CD14-positive monocyte (primary cell): Measurements from ENCODE around the gene DYNC1I1. TPM values are rescaled to one million over a fixed set of nuclear protein-coding genes. Genes with fewer than 3 reads are reported as not detected.
"Not testable (repeated sequence)": the region's sequence is repeated elsewhere in the genome, so short reads cannot be mapped to it uniquely, and the experiment has no call there.

Experiments used
- DNase-seq, 3 donors: peaks; one replicate each; pipeline ENCODE4 v3.0.0-alpha.2; 2011 to 2022
- H2AFZ ChIP-seq: 2 replicates; pipeline ENCODE4 v1.6.0; 2012; ENCODE audit warnings: mild to moderate bottlenecking, low read depth, low read length, inconsistent platforms; ENCODE audit not compliant: insufficient read depth, poor library complexity, severe bottlenecking
- H3K27ac ChIP-seq, 2 donors: 1 replicate in 1 of 2; 2 replicates in 1 of 2; pipeline ENCODE4 v1.5.1; 2012 to 2013; ENCODE audit warnings: low read length in 2 of 2, control low read depth in 1 of 2, inconsistent platforms in 1 of 2, low read depth in 1 of 2, mild to moderate bottlenecking in 1 of 2
- H3K27me3 ChIP-seq, 2 donors: one replicate each; pipeline versions ENCODE4 v1.6.0 to v1.6.1; 2011 to 2013; ENCODE audit warnings: low read length in 2 of 2; ENCODE audit not compliant: control insufficient read depth in 2 of 2, insufficient read depth in 2 of 2
- H3K36me3 ChIP-seq, 2 donors: replicated peaks in 1 of 2; 1 replicate in 1 of 2; 2 replicates in 1 of 2; pipeline versions ENCODE4 v1.5.1 to v1.6.1; 2012 to 2013; ENCODE audit warnings: low read length in 2 of 2, control low read depth in 1 of 2, inconsistent platforms in 1 of 2, mild to moderate bottlenecking in 1 of 2; ENCODE audit not compliant: insufficient read depth in 2 of 2, control insufficient read depth in 1 of 2
- H3K4me1 ChIP-seq, 2 donors: 1 replicate in 1 of 2; 2 replicates in 1 of 2; pipeline versions ENCODE4 v1.5.1 to v1.6.1; 2012 to 2013; ENCODE audit warnings: low read length in 2 of 2, control low read depth in 1 of 2, inconsistent platforms in 1 of 2, mild to moderate bottlenecking in 1 of 2, moderate library complexity in 1 of 2; ENCODE audit not compliant: insufficient read depth in 2 of 2, control insufficient read depth in 1 of 2
- H3K4me2 ChIP-seq: replicated peaks from 2 replicates; pipeline ENCODE3; 2012; ENCODE audit warnings: low read length, moderate library complexity, mild to moderate bottlenecking; ENCODE audit not compliant: poor library complexity, severe bottlenecking; ENCODE audit errors: extremely low read depth
- H3K4me3 ChIP-seq, 3 experiments: fragments of 200-600 bp in 1 of 3; sonication (generic) in 1 of 3; replicated peaks in 1 of 3; 1 replicate in 2 of 3; 2 replicates in 1 of 3; pipeline ENCODE4 v1.5.1; 2011 to 2013; ENCODE audit warnings: low read length in 3 of 3, mild to moderate bottlenecking in 3 of 3, control low read depth in 2 of 3, low read depth in 2 of 3, inconsistent platforms in 1 of 3, moderate library complexity in 1 of 3
- H3K79me2 ChIP-seq: 2 replicates; pipeline ENCODE4 v1.6.0; 2012; ENCODE audit warnings: mild to moderate bottlenecking, control low read depth, inconsistent platforms, low read length, moderate library complexity; ENCODE audit not compliant: insufficient read depth
- H3K9ac ChIP-seq: 2 replicates; pipeline ENCODE4 v1.6.0; 2017; ENCODE audit warnings: low read length, mild to moderate bottlenecking; ENCODE audit not compliant: insufficient read depth, poor library complexity, severe bottlenecking
- H3K9me3 ChIP-seq, 2 donors: replicated peaks in 1 of 2; 1 replicate in 1 of 2; 2 replicates in 1 of 2; pipeline versions ENCODE4 v1.5.1 to v1.6.1; 2012 to 2013; ENCODE audit warnings: low read length in 2 of 2, control low read depth in 1 of 2; ENCODE audit not compliant: control insufficient read depth in 1 of 2, insufficient read depth in 1 of 2
- H4K20me1 ChIP-seq: 2 replicates; pipeline ENCODE4 v1.6.0; 2012; ENCODE audit warnings: mild to moderate bottlenecking, low read length, control low read depth, moderate library complexity; ENCODE audit not compliant: insufficient read depth
- H3K27ac Mint-ChIP-seq, 7 donors: one replicate each; pipeline ENCODE4 v1.8.0; 2020; ENCODE audit warnings: mild to moderate bottlenecking in 7 of 7, mixed read lengths in 7 of 7, moderate library complexity in 6 of 7, inconsistent platforms in 2 of 7
- H3K27me3 Mint-ChIP-seq, 3 donors: one replicate each; pipeline ENCODE4 v1.8.0; 2021 to 2022; ENCODE audit warnings: low read depth in 3 of 3, mild to moderate bottlenecking in 3 of 3, mixed read lengths in 3 of 3, moderate library complexity in 3 of 3, inconsistent platforms in 1 of 3
- H3K36me3 Mint-ChIP-seq, 2 donors: one replicate each; pipeline ENCODE4 v1.8.0; 2020; ENCODE audit warnings: mixed read lengths in 2 of 2, inconsistent platforms in 1 of 2, mild to moderate bottlenecking in 1 of 2
- H3K4me1 Mint-ChIP-seq: one replicate; pipeline ENCODE4 v1.8.0; 2020; ENCODE audit warnings: mild to moderate bottlenecking, mixed read lengths
- H3K4me3 Mint-ChIP-seq, 2 donors: one replicate each; pipeline ENCODE4 v1.8.0; 2020; ENCODE audit warnings: mild to moderate bottlenecking in 2 of 2, mixed read lengths in 2 of 2, moderate library complexity in 1 of 2
- H3K9me3 Mint-ChIP-seq, 7 donors: one replicate each; pipeline ENCODE4 v1.8.0; 2020 to 2022; ENCODE audit warnings: mixed read lengths in 7 of 7, mild to moderate bottlenecking in 6 of 7, moderate library complexity in 6 of 7, inconsistent platforms in 2 of 7
- WGBS: methylation state at CpG from one replicate; pipeline ENCODE4 v1.1.5; 2013; ENCODE audit warnings: missing lambda C conversion rate; ENCODE audit not compliant: insufficient coverage; 5-methylcytosine and 5-hydroxymethylcytosine counted together
- intact Hi-C, 2 donors: fragments of 100-400 bp; cut with micrococcal nuclease; formaldehyde crosslinking; loops; one replicate each; pipeline versions ENCODE4 v1.15.0 to v1.15.1; 2023
- polyA plus RNA-seq, 3 donors: library from polyadenylated mRNA; depleted of rRNA in 1 of 3; unstranded in 2 of 3; stranded (reverse) in 1 of 3; fragments of 300-500 nt in 2 of 3; fragments of >200 nt in 1 of 3; fragmentation: Illumina TruSeq in 2 of 3; gene quantifications; 1 replicate in 2 of 3; 2 replicates in 1 of 3; pipeline ENCODE4 v1.2.3, GENCODE V29; 2012 to 2021
- TF ChIP-seq, protein P1 (sequence below): fragments of 200-600 bp; IDR thresholded peaks from one replicate; pipeline ENCODE4 v1.8.0; 2022; ENCODE audit warnings: antibody characterized with exemption, mild to moderate bottlenecking

DYNC1I1 gene
- polyA plus RNA-seq, 3 donors: not detected

DNA sequence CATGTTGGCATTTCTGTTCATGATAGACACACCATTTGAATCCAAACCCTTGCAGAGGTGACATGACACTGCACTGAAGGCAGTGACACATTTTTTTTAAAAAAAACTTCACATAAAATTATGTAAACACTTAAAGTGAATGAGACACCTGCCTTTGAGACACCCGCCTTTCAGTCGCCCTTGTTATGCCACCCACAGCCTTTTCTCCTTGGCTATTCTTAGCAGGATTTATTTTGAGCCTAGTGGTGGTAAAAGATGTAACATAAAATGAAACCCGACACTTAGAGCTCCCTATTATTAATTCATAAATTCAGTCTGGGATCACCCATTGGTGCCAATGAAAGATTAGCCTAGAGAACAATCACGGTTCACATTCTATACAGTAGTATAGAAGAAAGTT, 161.3 kb downstream of the DYNC1I1 start:
- no peak overlapping the region for H3K27ac Mint-ChIP-seq

DNA sequence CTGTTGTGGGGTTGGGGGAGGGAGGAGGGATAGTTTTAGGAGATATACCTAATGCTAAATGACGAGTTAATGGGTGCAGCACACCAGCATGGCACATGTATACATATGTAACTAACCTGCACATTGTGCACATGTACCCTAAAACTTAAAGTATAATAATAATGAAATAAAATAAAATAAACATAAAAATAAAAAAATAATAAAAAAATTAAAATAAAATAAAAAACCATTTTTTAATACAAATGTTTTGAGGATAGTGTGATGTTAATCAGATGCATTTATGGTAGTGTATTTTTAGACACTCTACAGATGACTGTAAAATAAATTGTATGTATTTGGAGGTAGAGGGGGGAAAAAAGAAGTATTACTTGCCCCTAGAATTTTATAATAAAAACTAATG, 172.5 kb downstream of the DYNC1I1 start:
- H3K9me3 Mint-ChIP-seq: peaks cover 0 to 14% (median 5%) of the 10 kb centered on the region in 7 donors
- H3K27me3 ChIP-seq, H3K4me1 Mint-ChIP-seq, H3K9ac ChIP-seq, H3K4me3 ChIP-seq, H4K20me1 ChIP-seq, DNase-seq, intact Hi-C loops, H3K27ac ChIP-seq, H3K36me3 ChIP-seq, H3K4me3 Mint-ChIP-seq, H3K27ac Mint-ChIP-seq, H2AFZ ChIP-seq, H3K79me2 ChIP-seq, H3K9me3 ChIP-seq, H3K4me2 ChIP-seq, H3K36me3 Mint-ChIP-seq, H3K4me1 ChIP-seq, H3K27me3 Mint-ChIP-seq: not testable (repeated sequence)
- WGBS: no CpG with 5 or more reads among the region's 1 CpG

More for the DNA sequence above, 161.3 kb downstream of the DYNC1I1 start:
- intact Hi-C loops: no loop called here
- no peak overlapping the region for H3K9ac ChIP-seq
- no peaks in the 10 kb centered on the region for H4K20me1 ChIP-seq
- H3K4me2 ChIP-seq: no peak overlapping the region
- no CpG with 5 or more reads among the region's 4 CpGs for WGBS
- Mint-ChIP-seq H3K36me3 (no peaks in the 10 kb centered on the region), H3K4me3 (no peak overlapping the region), H3K27me3 (peaks cover 0 to 2% (median 0%) of the 10 kb centered on the region in 3 donors), H3K4me1 (no peaks in the 10 kb centered on the region), H3K9me3 (peaks cover 0 to 2% (median 0%) of the 10 kb centered on the region in 7 donors)
- H3K9me3 ChIP-seq: no peaks in the 10 kb centered on the region
- no peaks in the 10 kb centered on the region for H3K36me3 ChIP-seq
- H3K4me1 ChIP-seq: no peaks in the 10 kb centered on the region
- DNase-seq: no peak
- TF ChIP-seq, protein P1, sequence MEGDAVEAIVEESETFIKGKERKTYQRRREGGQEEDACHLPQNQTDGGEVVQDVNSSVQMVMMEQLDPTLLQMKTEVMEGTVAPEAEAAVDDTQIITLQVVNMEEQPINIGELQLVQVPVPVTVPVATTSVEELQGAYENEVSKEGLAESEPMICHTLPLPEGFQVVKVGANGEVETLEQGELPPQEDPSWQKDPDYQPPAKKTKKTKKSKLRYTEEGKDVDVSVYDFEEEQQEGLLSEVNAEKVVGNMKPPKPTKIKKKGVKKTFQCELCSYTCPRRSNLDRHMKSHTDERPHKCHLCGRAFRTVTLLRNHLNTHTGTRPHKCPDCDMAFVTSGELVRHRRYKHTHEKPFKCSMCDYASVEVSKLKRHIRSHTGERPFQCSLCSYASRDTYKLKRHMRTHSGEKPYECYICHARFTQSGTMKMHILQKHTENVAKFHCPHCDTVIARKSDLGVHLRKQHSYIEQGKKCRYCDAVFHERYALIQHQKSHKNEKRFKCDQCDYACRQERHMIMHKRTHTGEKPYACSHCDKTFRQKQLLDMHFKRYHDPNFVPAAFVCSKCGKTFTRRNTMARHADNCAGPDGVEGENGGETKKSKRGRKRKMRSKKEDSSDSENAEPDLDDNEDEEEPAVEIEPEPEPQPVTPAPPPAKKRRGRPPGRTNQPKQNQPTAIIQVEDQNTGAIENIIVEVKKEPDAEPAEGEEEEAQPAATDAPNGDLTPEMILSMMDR: no peak
- no peak overlapping the region for H3K27ac ChIP-seq
- no peaks in the 10 kb centered on the region for H3K79me2 ChIP-seq
- H3K4me3 ChIP-seq: no peak overlapping the region
- H2AFZ ChIP-seq: no peak overlapping the region
- H3K27me3 ChIP-seq: no peaks in the 10 kb centered on the region
